DMS79 (cell line): ENCODE results near the gene SH2B3.
"Not testable (repeated sequence)": the region's sequence is repeated elsewhere in the genome, so short reads cannot be mapped to it uniquely, and the experiment has no call there.

Experiments
- DNase-seq: peaks from one replicate; lab custom pipeline; 2025; lab: John Stamatoyannopoulos, UW

SH2B3 gene

DNA sequence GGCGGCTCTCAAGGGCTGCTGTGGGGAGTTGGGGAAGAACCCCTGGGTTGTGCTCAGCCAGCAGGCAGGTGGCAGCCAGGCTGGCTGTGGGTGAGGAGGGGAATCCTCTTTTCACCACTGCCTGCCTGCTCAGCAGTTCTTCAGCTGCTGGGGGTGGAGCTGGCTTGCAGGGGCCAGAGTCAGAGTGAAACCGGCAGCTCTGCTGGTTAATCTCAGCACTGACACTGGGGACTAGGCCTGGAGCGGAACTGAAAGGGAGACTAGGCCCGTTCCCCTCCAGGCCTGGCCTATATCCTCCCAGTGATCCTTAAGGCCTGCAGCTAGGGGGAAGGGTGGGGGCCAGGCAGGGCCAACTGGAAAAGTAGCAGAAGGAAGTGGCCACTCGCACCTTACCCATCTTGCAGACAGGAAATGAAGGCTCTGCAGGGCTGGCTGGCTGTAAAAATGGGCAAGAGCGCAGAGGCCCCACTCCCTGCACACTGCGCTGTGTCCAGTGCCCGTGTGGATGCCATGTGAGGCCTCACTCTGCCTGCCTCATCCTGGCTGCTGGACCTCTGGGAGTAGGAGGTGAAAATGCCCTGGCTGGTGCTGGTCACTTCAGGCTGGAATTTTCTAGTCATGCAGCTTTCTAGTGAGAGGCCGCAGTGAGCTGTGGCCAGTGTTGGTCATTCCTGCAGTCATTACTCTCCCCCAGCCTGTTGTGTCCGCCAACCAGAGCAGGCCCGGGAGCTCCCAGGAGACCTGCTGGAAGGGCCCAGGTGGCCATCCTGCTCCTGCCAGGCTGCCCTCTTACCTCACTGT is 39.4 kb downstream of the SH2B3 start:
- no peak for DNase-seq

DNA sequence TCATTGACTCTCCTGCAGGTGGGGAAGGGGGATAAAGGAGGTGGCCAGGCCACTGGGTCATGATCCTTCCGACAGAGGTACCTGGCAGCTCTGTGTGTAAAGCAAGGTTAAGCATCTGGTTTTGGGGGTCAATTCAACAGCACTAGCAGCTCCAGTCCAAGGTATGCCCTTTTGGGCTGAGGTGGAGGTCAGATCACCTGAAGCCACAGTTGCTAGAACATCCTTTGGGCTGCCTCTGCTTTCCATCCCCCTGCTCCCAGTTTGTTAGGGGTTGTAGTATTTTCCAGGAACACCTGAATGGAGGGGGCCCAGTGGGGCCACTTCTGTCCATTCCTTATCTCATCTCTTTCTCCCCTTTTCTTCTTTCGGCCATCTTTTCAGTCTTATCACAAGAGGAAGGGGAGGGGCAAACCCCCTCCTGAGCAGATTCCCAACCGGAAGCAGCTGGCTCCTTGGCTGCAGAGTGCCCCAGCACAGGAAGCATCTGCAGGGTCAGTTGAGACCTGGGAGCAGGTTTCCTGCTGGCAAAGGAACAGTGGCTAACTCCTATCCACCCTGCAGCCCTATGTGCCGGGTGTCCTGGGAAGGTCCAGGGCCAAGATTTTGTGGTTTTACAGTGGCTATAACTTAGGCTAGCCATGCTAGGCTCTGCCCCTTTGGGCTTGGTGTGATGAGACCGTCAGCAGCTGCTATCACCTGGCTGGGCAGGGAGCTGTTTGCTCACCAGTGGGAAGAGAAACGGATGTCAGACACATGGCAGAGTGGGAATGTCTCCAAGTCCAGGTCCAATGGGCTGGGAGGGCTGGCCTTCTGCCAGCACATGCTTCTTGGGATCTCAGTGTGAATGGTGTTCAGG is 40.2 kb downstream of the SH2B3 start:
- no peak for DNase-seq

DNA sequence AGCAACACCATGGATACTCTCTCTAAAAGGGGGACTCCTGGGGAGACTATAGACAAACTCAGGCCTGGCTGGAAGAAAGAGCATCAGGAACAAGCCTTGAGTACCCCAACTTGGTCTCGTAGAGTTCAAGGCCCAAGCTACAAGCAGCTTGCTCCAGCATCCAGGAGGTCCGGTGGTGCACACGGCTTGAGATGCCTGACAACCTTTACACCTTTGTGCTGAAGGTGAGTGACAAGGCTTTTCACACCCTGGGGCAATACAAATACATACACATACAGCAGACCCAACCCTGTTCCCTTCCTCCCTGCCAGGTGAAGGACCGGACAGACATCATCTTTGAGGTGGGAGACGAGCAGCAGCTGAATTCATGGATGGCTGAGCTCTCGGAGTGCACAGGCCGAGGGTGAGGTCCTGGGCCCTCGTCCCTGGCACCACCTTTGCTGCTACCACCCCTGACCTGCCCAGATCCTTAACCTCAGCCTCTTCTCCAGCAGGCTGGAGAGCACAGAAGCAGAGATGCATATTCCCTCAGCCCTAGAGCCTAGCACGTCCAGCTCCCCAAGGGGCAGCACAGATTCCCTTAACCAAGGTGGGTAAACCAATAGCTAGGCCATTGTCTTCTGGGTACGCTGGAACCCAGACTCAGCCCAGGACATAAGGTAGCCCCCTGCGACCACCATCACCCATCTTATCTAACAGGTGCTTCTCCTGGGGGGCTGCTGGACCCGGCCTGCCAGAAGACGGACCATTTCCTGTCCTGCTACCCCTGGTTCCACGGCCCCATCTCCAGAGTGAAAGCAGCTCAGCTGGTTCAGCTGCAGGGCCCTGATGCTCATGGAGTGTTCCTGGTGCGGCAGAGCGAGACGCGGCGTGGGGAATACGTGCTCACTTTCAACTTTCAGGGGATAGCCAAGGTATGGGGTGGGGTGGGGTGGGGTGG is 41.2 kb downstream of the SH2B3 start:
- no peak for DNase-seq

DNA sequence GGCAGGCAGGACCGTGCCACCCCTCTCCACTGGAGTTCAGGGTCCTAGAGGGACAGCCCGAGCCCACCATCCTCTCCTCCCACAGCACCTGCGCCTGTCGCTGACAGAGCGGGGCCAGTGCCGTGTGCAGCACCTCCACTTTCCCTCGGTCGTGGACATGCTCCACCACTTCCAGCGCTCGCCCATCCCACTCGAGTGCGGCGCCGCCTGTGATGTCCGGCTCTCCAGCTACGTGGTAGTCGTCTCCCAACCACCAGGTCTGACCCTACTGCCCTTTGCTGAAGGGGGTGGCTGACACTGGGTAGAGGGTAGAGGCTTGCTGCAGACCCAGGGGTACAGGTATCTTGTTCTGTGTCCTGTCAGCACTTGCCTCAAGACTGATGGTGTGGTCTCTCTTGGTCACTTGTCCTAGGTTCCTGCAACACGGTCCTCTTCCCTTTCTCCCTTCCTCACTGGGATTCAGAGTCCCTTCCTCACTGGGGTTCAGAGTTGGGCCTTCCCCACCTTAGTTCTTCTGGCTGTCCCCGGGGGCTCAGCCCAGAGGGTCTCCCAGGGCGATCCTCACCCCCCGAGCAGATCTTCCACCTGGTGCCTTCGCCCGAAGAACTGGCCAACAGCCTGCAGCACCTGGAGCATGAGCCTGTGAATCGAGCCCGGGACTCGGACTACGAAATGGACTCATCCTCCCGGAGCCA is 42.0 kb downstream of the SH2B3 start:
- no peak for DNase-seq

DNA sequence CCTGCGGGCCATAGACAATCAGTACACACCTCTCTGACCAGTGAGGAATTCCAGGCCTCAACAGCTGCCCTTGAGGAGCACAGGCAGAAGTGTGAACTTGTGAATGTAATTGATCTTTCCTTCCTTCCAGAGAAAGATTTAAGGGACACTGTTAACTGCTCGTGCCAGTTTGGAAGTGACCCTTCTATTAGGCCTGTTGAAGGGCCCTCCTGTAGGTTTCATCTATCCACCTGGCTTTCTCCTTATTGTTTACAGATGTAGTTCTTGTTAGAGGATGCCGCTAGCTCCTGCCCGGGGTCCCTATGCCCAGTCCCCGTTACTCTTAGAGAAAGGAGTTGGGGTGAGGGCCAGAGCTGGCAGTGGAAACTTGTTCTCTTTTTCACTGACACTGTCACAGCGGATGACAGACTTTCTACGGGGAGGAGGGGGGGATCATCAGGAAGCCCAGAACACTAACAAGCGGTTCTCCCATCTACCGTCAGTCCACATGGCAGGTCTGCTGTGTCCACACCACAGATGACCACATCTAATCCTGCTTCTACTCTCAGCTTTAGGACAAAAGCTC is 42.6 kb downstream of the SH2B3 start:
- DNase-seq = no peak

DNA sequence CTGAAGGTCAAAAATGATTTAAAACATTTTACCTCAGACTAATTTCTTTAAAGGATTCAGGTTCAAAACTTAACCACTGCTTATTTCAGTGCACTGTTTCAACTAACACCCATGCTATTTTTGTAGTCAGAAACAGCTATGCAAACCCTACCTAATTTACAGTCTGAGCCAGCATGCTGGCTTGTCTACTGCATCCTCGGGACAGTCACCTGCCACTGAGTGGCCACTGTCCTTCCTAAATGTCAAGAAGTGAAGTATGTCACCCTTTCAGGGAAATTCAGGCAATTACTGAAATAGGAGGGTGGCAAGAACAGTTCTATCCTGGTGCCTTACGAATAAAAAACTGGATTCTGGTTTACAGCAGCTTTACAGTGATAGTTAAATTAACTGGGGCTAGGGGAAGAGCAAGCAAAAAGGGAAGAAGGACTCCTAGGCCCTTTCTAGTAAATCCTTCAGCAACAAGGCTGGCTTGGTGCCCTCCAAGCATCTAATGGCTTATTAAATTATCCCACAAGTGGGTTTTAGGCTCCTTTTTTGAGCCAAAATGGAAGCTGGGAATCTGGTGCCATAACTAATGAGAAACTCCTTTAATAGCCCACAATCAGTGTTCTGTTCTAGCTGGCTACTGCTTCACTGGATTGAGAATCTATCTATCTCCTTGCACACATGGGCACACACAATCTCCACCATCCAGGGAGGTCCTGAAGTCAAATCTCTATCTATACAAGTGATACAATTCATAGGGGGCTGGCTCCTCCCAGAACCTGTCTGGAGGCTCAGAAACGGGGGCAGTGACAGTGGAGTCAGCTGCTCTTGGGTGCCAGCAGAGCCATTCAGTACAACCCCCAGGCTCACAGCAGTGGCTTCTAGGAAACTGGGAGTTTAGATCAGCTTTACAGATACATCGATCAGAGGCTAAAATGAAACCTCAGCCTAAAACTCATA is 43.4 kb downstream of the SH2B3 start:
- DNase-seq = no peak

DNA sequence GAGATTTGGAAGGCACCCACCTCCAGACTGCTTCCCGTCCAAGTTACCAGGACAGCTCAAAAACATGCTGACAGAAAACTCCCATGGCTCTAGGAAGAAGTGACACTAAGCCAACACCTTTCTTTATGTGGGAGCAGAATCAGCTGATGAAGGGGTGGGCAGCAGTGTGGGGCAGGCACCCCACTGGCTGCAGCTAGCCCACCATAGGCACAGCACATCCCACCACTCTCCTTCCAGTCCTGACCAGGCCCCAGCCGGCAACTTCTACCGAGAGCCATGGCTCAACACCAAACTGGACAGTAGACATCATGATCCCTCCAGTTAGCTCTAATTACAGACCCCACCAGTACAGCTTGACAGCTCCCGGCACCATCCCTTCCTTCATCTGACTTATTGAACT is 45.0 kb downstream of the SH2B3 start:
- no peak for DNase-seq

DNA sequence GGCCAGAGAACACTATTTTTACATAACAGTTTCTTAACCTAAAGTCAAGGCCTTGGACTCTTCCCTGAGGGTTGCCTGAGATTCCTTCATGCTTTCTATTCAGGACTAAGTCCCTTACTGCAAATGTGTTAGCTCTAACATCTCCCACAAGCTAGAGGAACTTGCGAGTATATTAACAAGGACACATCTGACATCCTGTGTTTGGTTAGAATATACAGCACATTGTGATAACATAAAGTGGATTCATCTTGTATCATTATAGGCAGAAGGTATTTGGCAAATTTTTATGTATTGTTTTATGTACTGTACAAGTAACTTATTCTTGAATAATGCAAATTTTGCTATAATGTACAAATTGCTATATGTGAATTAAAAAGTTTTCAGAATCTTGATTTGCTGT is 45.5 kb downstream of the SH2B3 start:
- no peak for DNase-seq

DNA sequence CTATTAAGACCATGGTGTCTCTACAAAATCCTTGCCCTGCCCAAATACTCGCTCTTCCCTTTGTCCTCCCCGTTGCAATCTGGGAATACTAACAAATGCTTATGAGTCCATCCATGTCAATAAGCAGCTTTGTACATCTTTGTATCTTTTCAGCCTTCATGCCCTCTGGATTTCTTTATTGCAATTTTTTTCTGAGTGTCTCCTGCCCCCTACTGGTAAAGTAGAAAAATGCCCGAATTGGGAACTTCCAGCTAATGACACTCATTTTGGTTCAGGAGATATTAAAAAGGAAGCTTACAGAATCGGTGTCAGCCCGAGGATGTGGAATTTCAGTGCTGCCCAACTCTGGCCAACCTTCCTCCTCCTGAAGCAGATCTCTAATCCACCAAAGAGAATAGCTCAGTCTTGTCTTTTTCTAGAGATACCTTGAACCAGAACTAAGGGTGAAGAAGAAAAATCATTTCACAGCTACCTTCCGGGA is 46.0 kb downstream of the SH2B3 start:
- DNase-seq = peak; percentile 24

DNA sequence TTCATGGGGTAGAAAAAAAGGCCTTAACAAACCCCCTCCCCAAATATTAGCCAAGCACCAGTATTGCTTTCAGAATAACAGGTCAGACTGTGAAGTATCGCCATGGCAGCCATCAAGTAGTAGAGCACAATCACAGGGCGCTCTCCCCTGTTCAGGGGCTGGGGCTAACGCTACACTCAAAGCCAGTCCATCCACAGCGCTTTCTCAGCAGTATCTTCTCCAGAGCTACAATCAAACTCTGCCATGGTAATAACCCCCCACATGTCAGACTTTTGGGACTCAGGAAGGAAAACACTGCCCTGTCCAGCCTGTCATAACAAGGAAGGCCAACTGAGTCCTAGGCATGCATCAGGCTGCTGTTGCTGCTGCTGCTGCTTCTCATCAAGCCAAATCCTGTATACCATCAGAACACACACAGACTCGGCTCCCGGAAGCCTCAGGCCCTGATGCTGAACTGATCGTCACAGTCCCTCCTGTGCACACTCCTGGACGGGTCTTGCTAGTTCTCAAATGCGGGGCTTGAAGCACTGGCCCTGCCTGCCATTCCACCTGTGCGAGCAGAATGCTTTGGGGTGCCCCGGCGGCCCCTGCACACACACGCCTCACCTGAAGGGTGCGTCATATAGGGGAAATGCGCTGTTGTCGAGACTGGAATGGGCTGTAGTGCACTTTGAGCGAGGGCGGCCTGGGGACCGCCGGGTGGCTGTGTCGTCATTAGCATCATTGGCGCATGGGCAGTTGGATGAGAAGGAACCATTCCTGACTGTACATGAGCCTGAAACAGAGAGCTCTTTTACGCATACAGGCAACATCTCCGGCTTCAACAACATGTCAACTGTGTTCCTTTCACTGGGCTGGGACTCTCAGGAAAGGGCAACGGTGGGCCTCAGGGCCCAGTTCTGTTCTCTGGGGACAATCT is 47.6 kb downstream of the SH2B3 start:
- no peak for DNase-seq

DNA sequence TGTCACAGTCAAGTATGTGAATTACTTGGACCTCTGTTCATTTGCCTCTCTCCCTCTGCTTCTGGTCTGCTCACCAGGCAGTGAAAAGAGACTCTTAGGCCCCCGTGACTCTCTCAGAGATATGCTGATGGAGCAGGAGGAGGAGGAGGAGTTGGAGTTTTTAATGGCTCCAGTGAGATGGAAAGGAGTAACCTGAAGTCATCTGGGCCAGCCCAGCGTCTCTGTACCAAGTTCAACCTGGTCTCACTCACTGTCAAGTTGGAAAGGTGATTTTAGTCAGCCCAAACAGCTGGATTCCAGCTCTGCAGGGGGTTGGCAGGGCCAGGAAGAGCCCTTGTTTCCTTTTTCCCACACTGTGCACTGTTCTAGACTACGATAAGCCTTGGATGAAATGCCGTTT is 48.6 kb downstream of the SH2B3 start:
- DNase-seq = no peak

DNA sequence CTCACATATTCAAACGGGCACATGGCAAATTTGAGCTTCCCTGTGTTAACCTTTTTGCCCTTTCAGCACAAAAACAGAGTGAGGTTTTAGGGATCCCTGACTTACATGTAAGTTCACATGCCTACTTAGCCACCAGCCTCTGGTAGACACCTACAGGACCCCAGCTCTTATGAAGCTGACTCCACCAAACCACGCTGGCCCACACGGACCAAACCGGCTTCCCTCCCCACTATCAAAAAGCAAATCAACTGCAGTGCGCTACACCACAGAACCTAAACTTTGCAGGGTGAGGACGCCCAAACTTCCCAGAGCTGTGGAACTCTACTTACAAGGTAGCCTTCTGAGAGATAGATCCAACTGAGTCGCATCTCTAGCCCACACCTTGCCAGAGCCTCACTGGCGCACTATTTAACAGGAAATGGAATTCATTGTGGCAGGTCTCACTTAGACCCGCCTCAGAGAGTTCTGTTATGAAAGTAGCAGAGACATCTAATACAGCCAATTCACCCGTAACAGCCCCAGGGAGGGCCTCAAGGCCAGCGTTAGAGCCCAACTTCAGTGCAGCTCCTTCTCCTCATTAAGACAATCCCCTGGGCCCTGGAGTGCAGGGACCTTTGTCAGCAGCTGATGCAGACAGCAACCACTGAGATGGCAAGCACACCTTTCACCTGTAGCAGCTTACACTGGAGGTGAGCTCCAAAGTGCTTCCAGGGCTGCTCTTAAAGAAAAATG is 49.2 kb downstream of the SH2B3 start:
- no peak for DNase-seq

DNA sequence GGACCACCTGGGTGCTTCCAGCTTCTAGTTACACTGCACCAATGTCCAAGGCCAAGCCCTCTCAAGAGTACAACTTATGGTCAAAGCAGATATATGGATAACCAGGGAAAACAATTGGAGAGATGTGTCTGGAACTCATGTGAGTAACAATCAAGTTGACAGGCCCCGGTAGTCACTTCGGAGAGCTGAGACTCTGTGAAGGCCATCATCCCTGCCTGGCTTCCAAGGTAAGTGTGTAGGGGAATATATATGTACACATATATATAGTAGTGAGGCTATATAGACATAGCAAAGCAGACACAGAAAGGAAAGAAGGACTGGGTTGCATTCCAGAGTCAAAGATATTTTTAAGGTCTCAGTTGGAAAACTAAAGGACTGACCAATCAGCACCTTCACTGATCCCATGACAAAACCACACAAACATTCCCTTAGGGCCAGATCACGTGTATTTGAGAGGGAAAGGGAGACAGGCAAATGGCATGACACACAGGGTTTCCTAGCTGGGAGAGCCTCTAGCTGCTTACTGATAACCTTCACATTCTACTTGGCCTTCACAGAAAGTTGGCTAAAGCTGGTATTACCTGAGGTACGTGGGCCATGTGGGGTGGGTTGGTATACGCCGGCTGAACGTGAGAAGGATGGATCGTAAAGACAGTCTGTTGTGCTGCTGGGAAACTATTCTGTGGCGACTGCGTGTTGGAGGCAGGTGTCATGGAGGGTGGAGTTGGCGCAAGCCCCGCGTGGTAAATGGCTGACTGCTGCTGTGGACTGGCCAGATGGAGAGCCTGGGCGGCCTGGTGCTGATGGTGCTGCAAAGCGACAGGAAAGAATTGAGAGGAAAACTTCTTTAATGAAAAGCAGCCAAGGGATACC is 50.0 kb downstream of the SH2B3 start:
- no peak for DNase-seq

DNA sequence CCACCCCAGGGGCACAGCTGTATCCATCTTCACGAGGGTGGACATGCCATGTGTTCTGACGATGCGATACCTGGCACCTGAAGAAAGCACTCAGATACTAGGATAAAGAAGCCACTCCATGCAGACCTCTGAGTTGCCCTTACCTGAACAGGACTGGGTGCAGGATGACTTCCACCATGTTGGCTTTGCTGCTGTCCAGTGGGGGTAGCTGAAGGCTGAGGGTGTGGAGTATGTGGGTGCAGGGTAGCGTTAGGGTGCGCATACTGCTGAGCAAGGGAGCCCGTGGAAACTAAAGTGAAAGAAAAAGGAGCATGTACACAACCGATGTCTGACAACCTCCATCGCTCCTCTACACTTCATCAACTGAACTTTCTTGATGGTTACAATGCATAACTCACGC is 51.3 kb downstream of the SH2B3 start:
- DNase-seq = no peak

DNA sequence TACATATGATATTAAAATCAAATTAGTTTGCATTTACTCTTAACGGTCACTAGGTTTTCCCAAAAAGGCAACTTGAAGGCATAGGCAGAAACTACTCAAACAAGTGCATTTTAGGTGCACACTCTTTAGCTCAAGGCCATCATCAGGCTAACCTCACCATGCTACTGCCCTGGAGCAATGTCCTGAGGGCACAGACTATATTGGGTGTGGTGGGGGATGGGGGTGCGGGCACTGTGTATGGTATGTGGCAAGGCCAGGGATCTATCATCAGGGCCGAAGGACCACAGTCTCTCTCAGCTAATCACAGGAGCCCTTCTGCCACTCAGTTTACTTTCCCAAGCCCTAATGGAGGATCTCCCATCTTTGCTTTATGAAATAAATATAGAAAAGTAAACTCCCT is 51.9 kb downstream of the SH2B3 start:
- DNase-seq = no peak

DNA sequence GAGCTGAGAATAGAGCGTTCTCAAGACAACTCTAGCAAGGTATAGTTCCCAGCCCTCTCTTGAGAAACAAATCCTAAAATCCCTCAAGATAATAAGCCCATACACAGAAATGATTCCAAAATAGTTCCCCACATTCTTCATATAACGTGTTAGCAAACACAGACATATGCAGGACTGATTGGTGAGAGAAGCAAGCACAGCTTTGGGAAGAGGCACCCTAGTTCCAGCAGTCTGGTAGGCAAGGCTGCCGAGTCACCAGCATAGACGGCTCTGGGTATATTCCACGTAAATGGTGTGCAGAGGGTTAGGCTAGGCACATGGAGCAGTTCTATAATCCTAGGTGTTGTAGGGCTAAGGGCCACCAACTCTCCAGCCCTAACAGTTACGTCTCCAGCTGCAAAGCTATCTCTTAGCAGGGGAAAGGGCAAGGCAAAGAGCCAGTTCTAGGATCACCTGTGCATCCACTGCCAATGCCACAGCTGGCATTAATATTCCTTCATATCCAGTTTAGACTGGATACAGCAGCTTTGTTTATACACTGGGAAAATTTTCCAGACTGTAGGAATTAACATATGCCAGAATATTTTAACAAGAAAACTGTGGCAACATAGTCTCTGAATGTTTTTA is 52.9 kb downstream of the SH2B3 start:
- no peak for DNase-seq

DNA sequence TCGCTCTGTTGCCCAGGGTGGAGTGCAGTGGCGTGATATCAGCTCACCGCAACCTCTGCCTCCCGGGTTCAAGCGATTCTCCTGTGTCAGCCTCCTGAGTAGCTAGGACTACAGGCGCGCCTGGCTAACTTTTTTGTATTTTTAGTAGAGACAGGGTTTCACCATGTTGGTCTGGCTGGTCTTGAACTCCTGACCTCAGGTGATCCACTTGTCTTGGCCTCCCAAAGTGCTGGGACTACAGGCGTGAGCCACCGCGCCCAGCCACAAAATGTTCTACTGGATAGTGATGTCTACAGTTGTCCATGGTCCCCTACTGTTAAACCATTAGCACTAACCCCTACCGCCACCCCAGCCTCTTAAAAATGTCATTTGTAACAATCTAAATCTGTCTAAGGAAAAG is 54.4 kb downstream of the SH2B3 start:
- DNase-seq = not testable (repeated sequence)
